ENCODE measurements around the gene ADAMTS9. TPM values are rescaled to one million over a fixed set of nuclear protein-coding genes. Genes with fewer than 3 reads are reported as not detected.

Gene ADAMTS9
- total and polyA plus RNA-seq, 10 of the 15 experiments (the other 5 are each of a cell fraction or from before 2014, with no cell fraction given) = 0.08 TPM; not detected in 9

DNA sequence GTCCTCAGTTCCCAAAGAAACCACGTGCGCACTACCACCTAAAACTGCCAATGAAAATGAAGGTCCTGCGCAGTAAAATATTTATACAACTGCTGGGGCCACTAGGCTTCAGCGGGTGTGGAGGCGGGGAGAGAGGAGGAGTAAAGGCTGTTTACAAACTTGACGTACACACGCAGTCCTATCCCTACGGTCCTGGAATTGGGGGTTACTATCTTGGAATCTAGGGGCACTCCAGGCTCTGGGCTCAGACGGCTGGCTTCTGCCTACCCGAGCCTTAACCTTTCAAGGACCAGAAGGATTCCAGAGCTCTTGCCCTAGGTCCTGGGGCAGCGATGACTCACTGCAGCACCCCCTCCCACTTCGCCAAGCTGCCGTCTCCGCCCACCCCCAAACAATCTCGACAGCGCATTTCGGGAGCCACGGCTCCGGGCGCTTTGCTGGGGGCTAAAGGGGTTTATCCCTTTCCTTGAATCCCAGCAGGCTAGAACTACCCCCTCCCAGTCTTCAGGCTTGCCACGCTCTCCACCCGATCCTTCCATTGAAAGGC lies 3.0 kb downstream of the ADAMTS9 start:
- ChIA-PET RAD21 (ENCODE audit: unreplicated experiment) (no interaction called here), POLR2A (no interaction called here), SMC1A (ENCODE audit: uncharacterized antibody, unreplicated experiment) (no interaction called here), CTCF (no interaction called here)
- TF ChIP-seq BACH1 (IDR thresholded peaks at IDR 0.05; ENCODE audit: borderline replicate concordance) = no peak
- TF ChIP-seq TAF1 (IDR thresholded peaks at IDR 0.05; ENCODE audit: borderline replicate concordance, low read depth, low read length) = no peak
- TF ChIP-seq NR2F1 (conservative IDR thresholded peaks at IDR 0.05) = no peak
- TF ChIP-seq, protein P1, sequence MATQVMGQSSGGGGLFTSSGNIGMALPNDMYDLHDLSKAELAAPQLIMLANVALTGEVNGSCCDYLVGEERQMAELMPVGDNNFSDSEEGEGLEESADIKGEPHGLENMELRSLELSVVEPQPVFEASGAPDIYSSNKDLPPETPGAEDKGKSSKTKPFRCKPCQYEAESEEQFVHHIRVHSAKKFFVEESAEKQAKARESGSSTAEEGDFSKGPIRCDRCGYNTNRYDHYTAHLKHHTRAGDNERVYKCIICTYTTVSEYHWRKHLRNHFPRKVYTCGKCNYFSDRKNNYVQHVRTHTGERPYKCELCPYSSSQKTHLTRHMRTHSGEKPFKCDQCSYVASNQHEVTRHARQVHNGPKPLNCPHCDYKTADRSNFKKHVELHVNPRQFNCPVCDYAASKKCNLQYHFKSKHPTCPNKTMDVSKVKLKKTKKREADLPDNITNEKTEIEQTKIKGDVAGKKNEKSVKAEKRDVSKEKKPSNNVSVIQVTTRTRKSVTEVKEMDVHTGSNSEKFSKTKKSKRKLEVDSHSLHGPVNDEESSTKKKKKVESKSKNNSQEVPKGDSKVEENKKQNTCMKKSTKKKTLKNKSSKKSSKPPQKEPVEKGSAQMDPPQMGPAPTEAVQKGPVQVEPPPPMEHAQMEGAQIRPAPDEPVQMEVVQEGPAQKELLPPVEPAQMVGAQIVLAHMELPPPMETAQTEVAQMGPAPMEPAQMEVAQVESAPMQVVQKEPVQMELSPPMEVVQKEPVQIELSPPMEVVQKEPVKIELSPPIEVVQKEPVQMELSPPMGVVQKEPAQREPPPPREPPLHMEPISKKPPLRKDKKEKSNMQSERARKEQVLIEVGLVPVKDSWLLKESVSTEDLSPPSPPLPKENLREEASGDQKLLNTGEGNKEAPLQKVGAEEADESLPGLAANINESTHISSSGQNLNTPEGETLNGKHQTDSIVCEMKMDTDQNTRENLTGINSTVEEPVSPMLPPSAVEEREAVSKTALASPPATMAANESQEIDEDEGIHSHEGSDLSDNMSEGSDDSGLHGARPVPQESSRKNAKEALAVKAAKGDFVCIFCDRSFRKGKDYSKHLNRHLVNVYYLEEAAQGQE (IDR thresholded peaks at IDR 0.05; ENCODE audit: low read depth, low read length) = no peak
- TF ChIP-seq CBFB (IDR thresholded peaks at IDR 0.05; ENCODE audit: low read depth) = no peak
- no peak for TF ChIP-seq HDGF (IDR thresholded peaks at IDR 0.05)
- TF ChIP-seq MEF2B (IDR thresholded peaks at IDR 0.05; ENCODE audit: partially characterized antibody, poor library complexity, severe bottlenecking) = no peak
- TF ChIP-seq, protein P2, sequence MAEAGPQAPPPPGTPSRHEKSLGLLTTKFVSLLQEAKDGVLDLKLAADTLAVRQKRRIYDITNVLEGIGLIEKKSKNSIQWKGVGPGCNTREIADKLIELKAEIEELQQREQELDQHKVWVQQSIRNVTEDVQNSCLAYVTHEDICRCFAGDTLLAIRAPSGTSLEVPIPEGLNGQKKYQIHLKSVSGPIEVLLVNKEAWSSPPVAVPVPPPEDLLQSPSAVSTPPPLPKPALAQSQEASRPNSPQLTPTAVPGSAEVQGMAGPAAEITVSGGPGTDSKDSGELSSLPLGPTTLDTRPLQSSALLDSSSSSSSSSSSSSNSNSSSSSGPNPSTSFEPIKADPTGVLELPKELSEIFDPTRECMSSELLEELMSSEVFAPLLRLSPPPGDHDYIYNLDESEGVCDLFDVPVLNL (IDR thresholded peaks at IDR 0.05; ENCODE audit: low read depth, low read length) = no peak
- TF ChIP-seq POU2F2 (IDR thresholded peaks at IDR 0.05; ENCODE audit: borderline replicate concordance, low read depth, low read length) = no peak
- no peak for TF ChIP-seq MYC (IDR thresholded peaks at IDR 0.05; ENCODE audit: insufficient read depth, insufficient read length, insufficient replicate concordance, low read length, severe bottlenecking)
- no peak for TF ChIP-seq TCF12 (IDR thresholded peaks at IDR 0.05; ENCODE audit: low read depth, low read length)
- TF ChIP-seq, protein P3, sequence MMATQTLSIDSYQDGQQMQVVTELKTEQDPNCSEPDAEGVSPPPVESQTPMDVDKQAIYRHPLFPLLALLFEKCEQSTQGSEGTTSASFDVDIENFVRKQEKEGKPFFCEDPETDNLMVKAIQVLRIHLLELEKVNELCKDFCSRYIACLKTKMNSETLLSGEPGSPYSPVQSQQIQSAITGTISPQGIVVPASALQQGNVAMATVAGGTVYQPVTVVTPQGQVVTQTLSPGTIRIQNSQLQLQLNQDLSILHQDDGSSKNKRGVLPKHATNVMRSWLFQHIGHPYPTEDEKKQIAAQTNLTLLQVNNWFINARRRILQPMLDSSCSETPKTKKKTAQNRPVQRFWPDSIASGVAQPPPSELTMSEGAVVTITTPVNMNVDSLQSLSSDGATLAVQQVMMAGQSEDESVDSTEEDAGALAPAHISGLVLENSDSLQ (IDR thresholded peaks at IDR 0.05) = no peak
- TF ChIP-seq, protein P4, sequence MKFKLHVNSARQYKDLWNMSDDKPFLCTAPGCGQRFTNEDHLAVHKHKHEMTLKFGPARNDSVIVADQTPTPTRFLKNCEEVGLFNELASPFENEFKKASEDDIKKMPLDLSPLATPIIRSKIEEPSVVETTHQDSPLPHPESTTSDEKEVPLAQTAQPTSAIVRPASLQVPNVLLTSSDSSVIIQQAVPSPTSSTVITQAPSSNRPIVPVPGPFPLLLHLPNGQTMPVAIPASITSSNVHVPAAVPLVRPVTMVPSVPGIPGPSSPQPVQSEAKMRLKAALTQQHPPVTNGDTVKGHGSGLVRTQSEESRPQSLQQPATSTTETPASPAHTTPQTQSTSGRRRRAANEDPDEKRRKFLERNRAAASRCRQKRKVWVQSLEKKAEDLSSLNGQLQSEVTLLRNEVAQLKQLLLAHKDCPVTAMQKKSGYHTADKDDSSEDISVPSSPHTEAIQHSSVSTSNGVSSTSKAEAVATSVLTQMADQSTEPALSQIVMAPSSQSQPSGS (IDR thresholded peaks at IDR 0.05; ENCODE audit: low read length) = no peak
- TF ChIP-seq RFX5 (IDR thresholded peaks at IDR 0.05; ENCODE audit: low read depth, low read length) = no peak
- TF ChIP-seq ZNF384 (IDR thresholded peaks at IDR 0.05; ENCODE audit: borderline replicate concordance, low read depth, low read length) = no peak
- Histone ChIP-seq H3K4me2 (ENCODE audit: control insufficient read depth, insufficient read depth) (no peak overlapping the region), H4K20me1 (ENCODE audit: control insufficient read depth, insufficient read depth) (no peaks in the 10 kb centered on the region), H3K36me3 (ENCODE audit: control insufficient read depth in 2 of 2, insufficient read depth in 2 of 2, low read length in 1 of 2) (no peaks in the 10 kb centered on the region), H3K4me3 (no peak overlapping the region), H3K9me3 (replicated peaks; ENCODE audit: control insufficient read depth, insufficient read depth, low read length) (no peaks in the 10 kb centered on the region), H3K27ac (ENCODE audit: control insufficient read depth, insufficient read depth) (no peak overlapping the region), H3K27me3 (replicated peaks in 1 of 2; ENCODE audit: control insufficient read depth in 2 of 2, insufficient read depth in 2 of 2, low read length in 1 of 2) (peaks cover 0 to 3% of the 10 kb centered on the region in 2 experiments; a peak in 2 of 4 replicates), H3K79me2 (ENCODE audit: control insufficient read depth, insufficient read depth, low read length) (no peaks in the 10 kb centered on the region), H2AFZ (ENCODE audit: control insufficient read depth, low read depth, low read length) (no peak overlapping the region), H3K9ac (ENCODE audit: control insufficient read depth, insufficient read depth, low read length) (no peak overlapping the region), H3K4me1 (ENCODE audit: control insufficient read depth, insufficient read depth, low read length) (no peaks in the 10 kb centered on the region)
- no TSS peak for BruUV-seq (replicated peaks)
- 43% methylated on average over 22 of the region's 22 CpGs for WGBS (ENCODE audit: insufficient coverage, insufficient replicate concordance, low lambda C conversion rate, missing lambda C conversion rate)
- DNase-seq (ENCODE audit: low read depth, low spot score) = no peak
- in situ Hi-C loops (cut with MboI) (no loop called here), intact Hi-C loops (cut with micrococcal nuclease; ENCODE audit: unreplicated experiment) (no loop called here)
- no peak for ATAC-seq
- FAIRE-seq = no peak
